HepG2 (cell line): ENCODE measurements around the gene INTU. TPM values are rescaled to one million over a fixed set of nuclear protein-coding genes. Genes with fewer than 3 reads are reported as not detected.

Source experiments
- ATAC-seq: fragments of 200-7000 bp; cut with Tn5 transposase; 3 replicates; pipeline ENCODE4 v1.9.1; 2020; ENCODE audit warnings: mild to moderate bottlenecking, moderate library complexity
- BruUV-seq: library from RNA; stranded (reverse); fragments of 400-500 nt; replicated peaks from 2 replicates; lab custom pipeline; 2021; lab: Mats Ljungman, UMichigan
- CTCF ChIA-PET: fragments of 300-600 bp; formaldehyde crosslinking; extraction: SDS; loops from one replicate; lab custom pipeline; 2021; ENCODE audit warnings: low total read pairs, inconsistent platforms, low intra/inter-chr PET ratio; lab: Yijun Ruan, JAX
- POLR2A ChIA-PET: fragments of 350-600 bp; sonication (Branson Sonifier 250); formaldehyde crosslinking; loops from one replicate; lab custom pipeline; 2020; ENCODE audit warnings: antibody characterized with exemption, inconsistent platforms; lab: Yijun Ruan, JAX
- DNase-seq: peaks from one replicate; pipeline ENCODE4 v3.0.0-alpha.2; 2015; ENCODE audit warnings: low spot score
- FAIRE-seq: peaks from 3 replicates; lab custom pipeline; 2011; peaks lifted over from hg19 to GRCh38; lab: Jason Lieb, UNC
- H2AFZ ChIP-seq: one replicate; pipeline ENCODE4 v1.6.1; 2011; ENCODE audit warnings: low read length, inconsistent platforms
- H3K27ac ChIP-seq: fragments of 300-600 bp; 3 replicates; pipeline ENCODE4 v1.8.0; 2011; ENCODE audit warnings: mixed run types, mild to moderate bottlenecking, mixed read lengths, low read length, inconsistent platforms; ENCODE audit not compliant: insufficient read depth; ENCODE audit errors: extremely low read length
- H3K27me3 ChIP-seq, 2 experiments: fragments of 200-600 bp in 1 of 2; 2 replicates in 1 of 2; 3 replicates in 1 of 2; pipeline versions ENCODE4 v1.6.0 to v1.8.0; 2011; ENCODE audit warnings: low read length in 2 of 2, mild to moderate bottlenecking in 2 of 2, moderate library complexity in 2 of 2, inconsistent platforms in 1 of 2; ENCODE audit not compliant: insufficient read depth in 2 of 2, control insufficient read depth in 1 of 2
- H3K36me3 ChIP-seq, 2 experiments: fragments of 200-600 bp in 1 of 2; replicated peaks in 1 of 2; 2 replicates in 1 of 2; 3 replicates in 1 of 2; pipeline versions ENCODE4 v1.5.1 to v1.8.0; 2011; ENCODE audit warnings: low read length in 2 of 2, inconsistent platforms in 1 of 2; ENCODE audit not compliant: insufficient read depth in 2 of 2, control insufficient read depth in 1 of 2
- H3K4me1 ChIP-seq: 2 replicates; pipeline ENCODE4 v1.5.1; 2012; ENCODE audit warnings: low read length, inconsistent platforms; ENCODE audit not compliant: insufficient read depth
- H3K4me2 ChIP-seq: 2 replicates; pipeline ENCODE4 v1.6.0; 2011; ENCODE audit warnings: low read depth, low read length, inconsistent platforms
- H3K4me3 ChIP-seq, 3 experiments: fragments of 200-600 bp in 1 of 3; sonication (generic), shearing (Covaris generic) in 1 of 3; replicated peaks in 1 of 3; 2 replicates each; pipeline ENCODE4 v1.5.1; 2011 to 2016; ENCODE audit warnings: low read length in 3 of 3, inconsistent platforms in 2 of 3, low read depth in 2 of 3, mild to moderate bottlenecking in 2 of 3, control low read depth in 1 of 3, mixed read lengths in 1 of 3; ENCODE audit not compliant: insufficient read depth in 1 of 3
- H3K79me2 ChIP-seq: one replicate; pipeline ENCODE4 v1.6.1; 2011; ENCODE audit warnings: low read length, inconsistent platforms; ENCODE audit not compliant: insufficient read depth
- H3K9ac ChIP-seq: 2 replicates; pipeline ENCODE4 v1.6.0; 2011; ENCODE audit warnings: mild to moderate bottlenecking, low read depth, low read length, inconsistent platforms; ENCODE audit not compliant: insufficient read depth
- H3K9me3 ChIP-seq: 2 replicates; pipeline ENCODE4 v1.5.1; 2012; ENCODE audit warnings: mild to moderate bottlenecking, low read length
- H4K20me1 ChIP-seq: 2 replicates; pipeline ENCODE4 v1.6.0; 2011; ENCODE audit warnings: inconsistent platforms, mild to moderate bottlenecking, low read length, moderate library complexity; ENCODE audit not compliant: insufficient read depth
- KMT2A ChIP-seq: sonication (generic); formaldehyde crosslinking; IDR thresholded peaks from 2 replicates; pipeline ENCODE4 v1.4.0; 2020; ENCODE audit warnings: missing genetic modification reagents
- MBNL3 ChIP-seq: fragments of 250-450 bp; sonication (Bioruptor Pico); conservative IDR thresholded peaks from 2 replicates; pipeline ENCODE4 v1.8.0; 2022; ENCODE audit warnings: mild to moderate bottlenecking, inconsistent platforms
- POGZ ChIP-seq: sonication (generic); formaldehyde crosslinking; IDR thresholded peaks from 2 replicates; pipeline ENCODE4 v1.4.0; 2020; ENCODE audit warnings: mild to moderate bottlenecking, missing genetic modification reagents
- RBM22 ChIP-seq: fragments of 200-400 bp; formaldehyde crosslinking; optimal IDR thresholded peaks from 2 replicates; pipeline ENCODE3; 2017; ENCODE audit warnings: mild to moderate bottlenecking, low read length, moderate library complexity
- TCF7 ChIP-seq: sonication (generic); IDR thresholded peaks from 2 replicates; pipeline ENCODE4 v1.6.1; 2016; ENCODE audit warnings: antibody characterized with exemption, low read depth
- TRIM24 ChIP-seq: sonication (generic); formaldehyde crosslinking; IDR thresholded peaks from 2 replicates; pipeline ENCODE4 v1.8.0; 2022; ENCODE audit warnings: mild to moderate bottlenecking, missing genetic modification reagents
- ZBTB7B ChIP-seq: sonication (generic); formaldehyde crosslinking; IDR thresholded peaks from 2 replicates; pipeline ENCODE4 v1.4.0; 2020; ENCODE audit warnings: missing genetic modification reagents
- ZNF326 ChIP-seq: sonication (generic); formaldehyde crosslinking; IDR thresholded peaks from 2 replicates; pipeline ENCODE4 v1.4.0; 2020; ENCODE audit warnings: missing genetic modification reagents, borderline replicate concordance
- ZNF34 ChIP-seq: sonication (generic); formaldehyde crosslinking; IDR thresholded peaks from 2 replicates; pipeline ENCODE4 v1.4.0; 2020; ENCODE audit warnings: mild to moderate bottlenecking, missing genetic modification reagents, borderline replicate concordance
- ZNF441 ChIP-seq: sonication (generic); formaldehyde crosslinking; IDR thresholded peaks from 2 replicates; pipeline ENCODE4 v1.7.0; 2021; ENCODE audit warnings: missing genetic modification reagents, borderline replicate concordance
- ZNF879 ChIP-seq: sonication (generic); formaldehyde crosslinking; IDR thresholded peaks from 2 replicates; pipeline ENCODE4 v1.8.1; 2023; ENCODE audit warnings: missing genetic modification reagents
- WGBS: methylation state at CpG from one replicate; pipeline ENCODE4 v1.1.6; 2017; ENCODE audit warnings: low lambda C conversion rate; 5-methylcytosine and 5-hydroxymethylcytosine counted together
- in situ Hi-C: cut with HindIII; loops from 2 replicates; pipeline ENCODE4 v1.10.0; 2017; ENCODE audit warnings: low pct_unique_long_range_greater_than_20kb; ENCODE audit not compliant: extremely low pct_ligation_motif_present
- intact Hi-C: fragments of 100-400 bp; cut with micrococcal nuclease; formaldehyde crosslinking; loops from one replicate; pipeline ENCODE4 v1.10.0; 2022; ENCODE audit not compliant: unreplicated experiment
- polyA plus RNA-seq, 8 experiments: library from polyadenylated mRNA; depleted of rRNA in 3 of 8; stranded (reverse) in 7 of 8; unstranded in 1 of 8; fragments of >200 nt; fragmentation: Illumina TruSeq in 4 of 8; extraction: Trizol in 4 of 8; gene quantifications; 2 replicates each; pipeline versions ENCODE4 v1.2.1 to v1.2.3, GENCODE V29; 2011 to 2016; ENCODE audit warnings: low read depth in 4 of 8, missing spikeins in 1 of 8, mixed read lengths in 1 of 8; ENCODE audit not compliant: insufficient read depth in 1 of 8
- total RNA-seq, 5 experiments: library from RNA; depleted of rRNA; stranded (reverse); fragments of >200 nt; fragmentation: Illumina TruSeq; extraction: Trizol; gene quantifications; 2 replicates each; pipeline ENCODE4 v1.2.3, GENCODE V29; 2016; ENCODE audit warnings: low read depth in 1 of 5
- TF ChIP-seq, protein P1 (sequence below): sonication (generic); formaldehyde crosslinking; IDR thresholded peaks from 2 replicates; pipeline ENCODE4 v1.9.0; 2021; ENCODE audit warnings: mild to moderate bottlenecking, missing genetic modification reagents
- TF ChIP-seq, protein P2 (sequence below): sonication (generic); formaldehyde crosslinking; IDR thresholded peaks from 2 replicates; pipeline ENCODE4 v1.8.1; 2023; ENCODE audit warnings: missing genetic modification reagents, inconsistent platforms, borderline replicate concordance
- TF ChIP-seq, protein P3 (sequence below): sonication (generic); formaldehyde crosslinking; IDR thresholded peaks from 2 replicates; pipeline ENCODE4 v1.4.0; 2020; ENCODE audit warnings: missing genetic modification reagents

INTU gene
- total and polyA plus RNA-seq, 2 of the 13 experiments (the other 11 are each of a cell fraction or from before 2014, with no cell fraction given), result 5.3 to 6.2 TPM

DNA sequence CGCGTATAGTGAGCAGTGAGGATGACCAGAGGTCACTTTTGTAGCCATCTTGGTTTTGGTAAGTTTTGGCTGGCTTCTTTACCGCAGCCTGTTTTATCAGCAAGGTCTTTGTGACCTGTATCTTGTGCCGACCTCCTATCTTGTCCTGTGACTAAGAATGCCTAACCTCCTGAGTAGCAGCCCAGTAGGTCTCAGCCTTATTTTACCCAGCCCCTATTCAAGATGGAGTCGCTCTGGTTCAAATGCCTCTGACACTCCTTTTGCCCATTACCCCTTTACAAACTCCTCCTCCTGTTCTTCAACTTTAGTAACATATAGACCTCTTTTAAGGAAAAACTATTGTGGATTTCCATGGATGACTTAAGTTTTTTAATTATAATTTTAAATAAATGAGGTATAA is 2.6 kb upstream of the INTU start:
- CTCF ChIA-PET, result no interaction called here
- H3K9ac ChIP-seq, result no peak overlapping the region
- peaks cover 0 to 12% of the 10 kb centered on the region in 2 experiments; a peak in 2 of 5 replicates for H3K27me3 ChIP-seq
- in situ Hi-C loops (no loop called here), intact Hi-C loops (no loop called here)
- no peak for ATAC-seq
- no peak overlapping the region for H3K4me3 ChIP-seq
- TF ChIP-seq TRIM24 (CRISPR knock-in tag) (no peak), ZNF441 (CRISPR knock-in tag) (no peak), ZNF879 (CRISPR knock-in tag) (no peak), ZNF326 (CRISPR knock-in tag) (no peak), POGZ (CRISPR knock-in tag) (no peak), MBNL3 (CRISPR knock-in tag) (no peak), RBM22 (no peak), TCF7 (no peak), KMT2A (CRISPR knock-in tag) (no peak), ZBTB7B (CRISPR knock-in tag) (no peak), ZNF34 (CRISPR knock-in tag) (no peak)
- TF ChIP-seq, protein P1, sequence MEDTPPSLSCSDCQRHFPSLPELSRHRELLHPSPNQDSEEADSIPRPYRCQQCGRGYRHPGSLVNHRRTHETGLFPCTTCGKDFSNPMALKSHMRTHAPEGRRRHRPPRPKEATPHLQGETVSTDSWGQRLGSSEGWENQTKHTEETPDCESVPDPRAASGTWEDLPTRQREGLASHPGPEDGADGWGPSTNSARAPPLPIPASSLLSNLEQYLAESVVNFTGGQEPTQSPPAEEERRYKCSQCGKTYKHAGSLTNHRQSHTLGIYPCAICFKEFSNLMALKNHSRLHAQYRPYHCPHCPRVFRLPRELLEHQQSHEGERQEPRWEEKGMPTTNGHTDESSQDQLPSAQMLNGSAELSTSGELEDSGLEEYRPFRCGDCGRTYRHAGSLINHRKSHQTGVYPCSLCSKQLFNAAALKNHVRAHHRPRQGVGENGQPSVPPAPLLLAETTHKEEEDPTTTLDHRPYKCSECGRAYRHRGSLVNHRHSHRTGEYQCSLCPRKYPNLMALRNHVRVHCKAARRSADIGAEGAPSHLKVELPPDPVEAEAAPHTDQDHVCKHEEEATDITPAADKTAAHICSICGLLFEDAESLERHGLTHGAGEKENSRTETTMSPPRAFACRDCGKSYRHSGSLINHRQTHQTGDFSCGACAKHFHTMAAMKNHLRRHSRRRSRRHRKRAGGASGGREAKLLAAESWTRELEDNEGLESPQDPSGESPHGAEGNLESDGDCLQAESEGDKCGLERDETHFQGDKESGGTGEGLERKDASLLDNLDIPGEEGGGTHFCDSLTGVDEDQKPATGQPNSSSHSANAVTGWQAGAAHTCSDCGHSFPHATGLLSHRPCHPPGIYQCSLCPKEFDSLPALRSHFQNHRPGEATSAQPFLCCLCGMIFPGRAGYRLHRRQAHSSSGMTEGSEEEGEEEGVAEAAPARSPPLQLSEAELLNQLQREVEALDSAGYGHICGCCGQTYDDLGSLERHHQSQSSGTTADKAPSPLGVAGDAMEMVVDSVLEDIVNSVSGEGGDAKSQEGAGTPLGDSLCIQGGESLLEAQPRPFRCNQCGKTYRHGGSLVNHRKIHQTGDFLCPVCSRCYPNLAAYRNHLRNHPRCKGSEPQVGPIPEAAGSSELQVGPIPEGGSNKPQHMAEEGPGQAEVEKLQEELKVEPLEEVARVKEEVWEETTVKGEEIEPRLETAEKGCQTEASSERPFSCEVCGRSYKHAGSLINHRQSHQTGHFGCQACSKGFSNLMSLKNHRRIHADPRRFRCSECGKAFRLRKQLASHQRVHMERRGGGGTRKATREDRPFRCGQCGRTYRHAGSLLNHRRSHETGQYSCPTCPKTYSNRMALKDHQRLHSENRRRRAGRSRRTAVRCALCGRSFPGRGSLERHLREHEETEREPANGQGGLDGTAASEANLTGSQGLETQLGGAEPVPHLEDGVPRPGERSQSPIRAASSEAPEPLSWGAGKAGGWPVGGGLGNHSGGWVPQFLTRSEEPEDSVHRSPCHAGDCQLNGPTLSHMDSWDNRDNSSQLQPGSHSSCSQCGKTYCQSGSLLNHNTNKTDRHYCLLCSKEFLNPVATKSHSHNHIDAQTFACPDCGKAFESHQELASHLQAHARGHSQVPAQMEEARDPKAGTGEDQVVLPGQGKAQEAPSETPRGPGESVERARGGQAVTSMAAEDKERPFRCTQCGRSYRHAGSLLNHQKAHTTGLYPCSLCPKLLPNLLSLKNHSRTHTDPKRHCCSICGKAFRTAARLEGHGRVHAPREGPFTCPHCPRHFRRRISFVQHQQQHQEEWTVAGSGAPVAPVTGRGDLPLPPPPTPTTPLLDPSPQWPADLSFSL (CRISPR knock-in tag), result no peak
- TF ChIP-seq, protein P2, sequence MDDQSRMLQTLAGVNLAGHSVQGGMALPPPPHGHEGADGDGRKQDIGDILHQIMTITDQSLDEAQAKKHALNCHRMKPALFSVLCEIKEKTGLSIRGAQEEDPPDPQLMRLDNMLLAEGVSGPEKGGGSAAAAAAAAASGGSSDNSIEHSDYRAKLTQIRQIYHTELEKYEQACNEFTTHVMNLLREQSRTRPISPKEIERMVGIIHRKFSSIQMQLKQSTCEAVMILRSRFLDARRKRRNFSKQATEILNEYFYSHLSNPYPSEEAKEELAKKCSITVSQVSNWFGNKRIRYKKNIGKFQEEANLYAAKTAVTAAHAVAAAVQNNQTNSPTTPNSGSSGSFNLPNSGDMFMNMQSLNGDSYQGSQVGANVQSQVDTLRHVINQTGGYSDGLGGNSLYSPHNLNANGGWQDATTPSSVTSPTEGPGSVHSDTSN (CRISPR knock-in tag), result no peak
- TF ChIP-seq, protein P3, sequence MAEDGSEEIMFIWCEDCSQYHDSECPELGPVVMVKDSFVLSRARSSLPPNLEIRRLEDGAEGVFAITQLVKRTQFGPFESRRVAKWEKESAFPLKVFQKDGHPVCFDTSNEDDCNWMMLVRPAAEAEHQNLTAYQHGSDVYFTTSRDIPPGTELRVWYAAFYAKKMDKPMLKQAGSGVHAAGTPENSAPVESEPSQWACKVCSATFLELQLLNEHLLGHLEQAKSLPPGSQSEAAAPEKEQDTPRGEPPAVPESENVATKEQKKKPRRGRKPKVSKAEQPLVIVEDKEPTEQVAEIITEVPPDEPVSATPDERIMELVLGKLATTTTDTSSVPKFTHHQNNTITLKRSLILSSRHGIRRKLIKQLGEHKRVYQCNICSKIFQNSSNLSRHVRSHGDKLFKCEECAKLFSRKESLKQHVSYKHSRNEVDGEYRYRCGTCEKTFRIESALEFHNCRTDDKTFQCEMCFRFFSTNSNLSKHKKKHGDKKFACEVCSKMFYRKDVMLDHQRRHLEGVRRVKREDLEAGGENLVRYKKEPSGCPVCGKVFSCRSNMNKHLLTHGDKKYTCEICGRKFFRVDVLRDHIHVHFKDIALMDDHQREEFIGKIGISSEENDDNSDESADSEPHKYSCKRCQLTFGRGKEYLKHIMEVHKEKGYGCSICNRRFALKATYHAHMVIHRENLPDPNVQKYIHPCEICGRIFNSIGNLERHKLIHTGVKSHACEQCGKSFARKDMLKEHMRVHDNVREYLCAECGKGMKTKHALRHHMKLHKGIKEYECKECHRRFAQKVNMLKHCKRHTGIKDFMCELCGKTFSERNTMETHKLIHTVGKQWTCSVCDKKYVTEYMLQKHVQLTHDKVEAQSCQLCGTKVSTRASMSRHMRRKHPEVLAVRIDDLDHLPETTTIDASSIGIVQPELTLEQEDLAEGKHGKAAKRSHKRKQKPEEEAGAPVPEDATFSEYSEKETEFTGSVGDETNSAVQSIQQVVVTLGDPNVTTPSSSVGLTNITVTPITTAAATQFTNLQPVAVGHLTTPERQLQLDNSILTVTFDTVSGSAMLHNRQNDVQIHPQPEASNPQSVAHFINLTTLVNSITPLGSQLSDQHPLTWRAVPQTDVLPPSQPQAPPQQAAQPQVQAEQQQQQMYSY (CRISPR knock-in tag), result no peak
- peaks cover 8% of the 10 kb centered on the region for H3K4me1 ChIP-seq
- H2AFZ ChIP-seq, result no peak overlapping the region
- DNase-seq, result no peak
- no TSS peak for BruUV-seq
- no peaks in the 10 kb centered on the region for H3K79me2 ChIP-seq
- no peak for FAIRE-seq
- no peaks in the 10 kb centered on the region for H3K36me3 ChIP-seq
- POLR2A ChIA-PET, result no interaction called here
- no peak overlapping the region for H3K4me2 ChIP-seq
- 52% methylated on average over 5 of the region's 5 CpGs for WGBS
- no peak overlapping the region for H3K27ac ChIP-seq
- H3K9me3 ChIP-seq, result no peaks in the 10 kb centered on the region
- no peaks in the 10 kb centered on the region for H4K20me1 ChIP-seq
